PC-9 (cell line): ENCODE measurements around the gene ZFY. TPM values are rescaled to one million over a fixed set of nuclear protein-coding genes. Genes with fewer than 3 reads are reported as not detected.

Experiments
- BruUV-seq: library from RNA; stranded (reverse); fragments of 400-500 nt; replicated peaks from 2 replicates; lab custom pipeline; 2021; lab: Mats Ljungman, UMichigan
- CTCF ChIA-PET: fragments of 300-600 bp; sonication (Branson Sonifier 250); formaldehyde crosslinking; loops from one replicate; lab custom pipeline; 2022; ENCODE audit warnings: antibody characterized with exemption; lab: Charles Lee
- POLR2A ChIA-PET: fragments of 300-600 bp; sonication (Branson Sonifier 250); formaldehyde crosslinking; loops from one replicate; lab custom pipeline; 2022; ENCODE audit warnings: antibody characterized with exemption; ENCODE audit not compliant: unreplicated experiment; lab: Charles Lee
- DNase-seq, 2 experiments: peaks; one replicate each; pipeline versions ENCODE4 v3.0.0 to v3.0.0-alpha.2; 2015 to 2022; ENCODE audit warnings: mixed read lengths in 1 of 2
- H2AFZ ChIP-seq: fragments of 200-600 bp; sonication (generic); 2 replicates; pipeline ENCODE4 v1.8.1; 2017; ENCODE audit warnings: antibody characterized with exemption
- H3F3A ChIP-seq: fragments of 200-600 bp; sonication (generic); 2 replicates; pipeline ENCODE4 v1.8.1; 2017; ENCODE audit warnings: antibody characterized with exemption, mild to moderate bottlenecking, low read depth; ENCODE audit not compliant: insufficient read depth
- H3K27ac ChIP-seq: fragments of 200-600 bp; sonication (generic); 2 replicates; pipeline ENCODE4 v1.6.1; 2016; ENCODE audit warnings: mixed run types
- H3K27me3 ChIP-seq: fragments of 200-600 bp; sonication (generic); 2 replicates; pipeline ENCODE4 v1.6.1; 2016; ENCODE audit warnings: low read depth, mixed run types; ENCODE audit not compliant: insufficient read depth
- H3K36me3 ChIP-seq: fragments of 200-600 bp; sonication (generic); 2 replicates; pipeline ENCODE4 v1.6.1; 2016; ENCODE audit warnings: low read depth, mixed run types
- H3K4me1 ChIP-seq: fragments of 200-600 bp; sonication (generic); replicated peaks from 2 replicates; pipeline ENCODE4 v1.6.1; 2016; ENCODE audit warnings: mixed run types; ENCODE audit not compliant: insufficient read depth
- H3K4me2 ChIP-seq: fragments of 200-600 bp; sonication (generic); 2 replicates; pipeline ENCODE4 v1.6.1; 2017; ENCODE audit warnings: mixed run types
- H3K4me3 ChIP-seq: fragments of 200-600 bp; sonication (generic); 2 replicates; pipeline ENCODE4 v1.6.1; 2016; ENCODE audit warnings: mixed run types
- H3K79me2 ChIP-seq: fragments of 200-600 bp; sonication (generic); 2 replicates; pipeline ENCODE4 v1.6.1; 2017; ENCODE audit warnings: low read depth, mixed run types
- H3K9me2 ChIP-seq: fragments of 200-600 bp; sonication (generic); 2 replicates; pipeline ENCODE4 v1.8.1; 2017; ENCODE audit warnings: mild to moderate bottlenecking; ENCODE audit not compliant: insufficient read depth
- H3K9me3 ChIP-seq: fragments of 200-600 bp; sonication (generic); 2 replicates; pipeline ENCODE4 v1.8.1; 2016; ENCODE audit warnings: low read depth; ENCODE audit not compliant: insufficient read depth
- H4K20me1 ChIP-seq: fragments of 200-600 bp; sonication (generic); 2 replicates; pipeline ENCODE4 v1.8.1; 2017; ENCODE audit not compliant: insufficient read depth
- CTCF ChIP-seq: fragments of 200-600 bp; sonication (generic); conservative IDR thresholded peaks from 2 replicates; pipeline ENCODE4 v1.6.1; 2017; ENCODE audit warnings: mixed run types, antibody characterized with exemption, mild to moderate bottlenecking, moderate library complexity
- EZH2 ChIP-seq: fragments of 200-600 bp; sonication (generic); IDR thresholded peaks from 2 replicates; pipeline ENCODE4 v1.8.0; 2017; ENCODE audit warnings: antibody characterized with exemption, low read depth
- intact Hi-C: fragments of 100-400 bp; cut with micrococcal nuclease; formaldehyde crosslinking; loops from one replicate; pipeline ENCODE4 v1.10.0; 2022; ENCODE audit not compliant: unreplicated experiment
- total RNA-seq: library from RNA; stranded (reverse); gene quantifications from 2 replicates; pipeline ENCODE4 v1.2.3, GENCODE V29; 2021

ZFY gene
- total RNA-seq, 1 experiment from 2014 or later, result not detected

- BruUV-seq, result no TSS peak
- H3K4me2 ChIP-seq, result no peak overlapping the region
- intact Hi-C loops, result no loop called here
- H2AFZ ChIP-seq, result no peak overlapping the region
- no peaks in the 10 kb centered on the region for H3K27me3 ChIP-seq
- no peak for DNase-seq
- TF ChIP-seq CTCF (no peak), EZH2 (no peak)
- no peaks in the 10 kb centered on the region for H3K4me1 ChIP-seq
- H3K4me3 ChIP-seq, result no peak overlapping the region
- no peaks in the 10 kb centered on the region for H4K20me1 ChIP-seq
- no peaks in the 10 kb centered on the region for H3F3A ChIP-seq
- POLR2A ChIA-PET, result no interaction called here
- CTCF ChIA-PET, result no interaction called here
- H3K9me2 ChIP-seq, result no peaks in the 10 kb centered on the region
- H3K9me3 ChIP-seq, result no peaks in the 10 kb centered on the region
- no peaks in the 10 kb centered on the region for H3K79me2 ChIP-seq
- H3K27ac ChIP-seq, result no peak overlapping the region
- no peaks in the 10 kb centered on the region for H3K36me3 ChIP-seq
Observed at GRCh38 chrY:2964814-2965213, 29.6 kb downstream of the ZFY start.

- no TSS peak for BruUV-seq
- Histone ChIP-seq H3K4me3 (no peak overlapping the region), H3K36me3 (no peaks in the 10 kb centered on the region), H3K27me3 (no peaks in the 10 kb centered on the region), H3K4me1 (no peaks in the 10 kb centered on the region), H3K9me2 (no peaks in the 10 kb centered on the region), H3K79me2 (no peaks in the 10 kb centered on the region), H3K27ac (no peak overlapping the region), H4K20me1 (no peaks in the 10 kb centered on the region), H2AFZ (no peak overlapping the region), H3F3A (no peaks in the 10 kb centered on the region), H3K9me3 (no peaks in the 10 kb centered on the region), H3K4me2 (no peak overlapping the region)
- no peak for TF ChIP-seq CTCF
- no peak for TF ChIP-seq EZH2
- ChIA-PET CTCF (no interaction called here), POLR2A (no interaction called here)
- intact Hi-C loops, result no loop called here
- no peak for DNase-seq
Observed at GRCh38 chrY:2965629-2966028, 30.4 kb downstream of the ZFY start.

GRCh38 chrY:2969561-2969960 lies 34.4 kb downstream of the ZFY start:
- no peak for DNase-seq
- Histone ChIP-seq H3K4me2 (no peak overlapping the region), H4K20me1 (no peaks in the 10 kb centered on the region), H3K4me1 (no peaks in the 10 kb centered on the region), H3K36me3 (no peaks in the 10 kb centered on the region), H3F3A (no peaks in the 10 kb centered on the region), H3K4me3 (no peak overlapping the region), H3K79me2 (no peaks in the 10 kb centered on the region), H3K27ac (no peak overlapping the region), H2AFZ (no peak overlapping the region), H3K9me2 (no peaks in the 10 kb centered on the region), H3K9me3 (no peaks in the 10 kb centered on the region), H3K27me3 (no peaks in the 10 kb centered on the region)
- ChIA-PET CTCF (no interaction called here), POLR2A (no interaction called here)
- TF ChIP-seq EZH2, result no peak
- TF ChIP-seq CTCF, result no peak
- no TSS peak for BruUV-seq
- intact Hi-C loops, result no loop called here
